A549 treated with CORT108297 at 1 μM for 4 hours (cell line): ENCODE measurements around the gene SCN7A. TPM values are rescaled to one million over a fixed set of nuclear protein-coding genes. Genes with fewer than 3 reads are reported as not detected.

Experiments
- total RNA-seq: library from RNA; stranded (reverse); fragments of 200-300 nt; extraction: Qiagen RNA extraction; gene quantifications from 5 replicates; pipeline ENCODE4 v1.2.3, GENCODE V29; 2022

The SCN7A gene
- total RNA-seq, result 0.01 TPM in 1 of 5 replicates, not detected in the others

DNA sequence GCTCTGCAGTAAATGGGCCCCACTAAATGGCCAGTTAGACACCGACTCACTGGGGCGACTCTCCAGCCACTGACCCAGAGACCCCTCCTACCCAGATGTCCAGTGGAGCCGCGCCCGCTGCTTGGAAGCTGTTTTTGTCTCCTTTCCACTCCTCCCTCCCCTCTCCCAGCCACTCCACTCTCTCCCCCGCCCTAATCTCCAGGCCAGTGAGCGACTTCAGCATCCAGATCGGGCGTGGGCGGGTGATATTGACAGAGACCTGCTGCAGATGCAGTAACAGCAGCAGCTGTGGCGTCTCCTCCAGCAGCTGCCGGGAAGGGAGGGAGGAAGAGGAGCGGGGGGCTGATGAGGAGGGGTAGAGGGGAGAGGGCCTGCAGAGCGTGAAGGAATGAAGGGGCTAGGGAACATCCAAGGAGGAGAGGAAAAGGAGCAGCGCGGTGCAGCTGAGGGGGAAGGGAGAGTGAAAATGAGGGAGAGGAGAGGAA lies at the start of gene SCN7A:
TSS of gene SCN7A (minus strand) at position 110 of the 485 bp plus-strand sequence. CDS start 16,553 bp downstream, outside the sequence.

GRCh38 chr2:166375736-166376487 lies 118.1 kb downstream of the SCN7A start, which contains the start of gene SCN9A:
Gene SCN9A (minus strand): TSS chr2:166375944. CDS start chr2:166311756, 64,188 bp downstream.

Other genes with a start within 250 kb of the SCN7A start
- 2.8 to 5.6 TPM (median 4.5 TPM) in 5 replicates for gene SCN9A, start 118.3 kb downstream of the SCN7A start, total RNA-seq